SK-N-SH treated with all-trans-retinoic acid at 6 μM for 48 hours (cell line): ENCODE results near the gene MEIS3.

Experiments
- ATAC-seq: fragments of 200-7000 bp; cut with Tn5 transposase; 3 replicates; pipeline ENCODE4 v1.9.1; 2020; ENCODE audit warnings: mild to moderate bottlenecking, moderate library complexity
- ARNTL ChIP-seq: fragments of 450-650 bp; formaldehyde crosslinking; IDR thresholded peaks from 2 replicates; pipeline ENCODE4 v1.5.0; 2020; ENCODE audit warnings: low read depth, mild to moderate bottlenecking, moderate library complexity, borderline replicate concordance
- BACH2 ChIP-seq: fragments of 250-450 bp; sonication (Bioruptor Pico); IDR thresholded peaks from 2 replicates; pipeline ENCODE4 v1.9.0; 2021; ENCODE audit warnings: mild to moderate bottlenecking, borderline replicate concordance
- CSDC2 ChIP-seq: fragments of 250-450 bp; sonication (Bioruptor Pico); IDR thresholded peaks from 2 replicates; pipeline ENCODE4 v1.5.0; 2020; ENCODE audit warnings: mild to moderate bottlenecking, moderate library complexity
- ESRRG ChIP-seq: fragments of 250-450 bp; sonication (Bioruptor Pico); IDR thresholded peaks from 2 replicates; pipeline ENCODE4 v1.6.1; 2021; ENCODE audit warnings: mild to moderate bottlenecking
- GLIS3 ChIP-seq: fragments of 250-450 bp; sonication (Bioruptor Pico); IDR thresholded peaks from 2 replicates; pipeline ENCODE4 v1.5.0; 2020; ENCODE audit warnings: mild to moderate bottlenecking, moderate library complexity
- ISL1 ChIP-seq: fragments of 250-450 bp; sonication (Bioruptor Pico); IDR thresholded peaks from 2 replicates; pipeline ENCODE4 v2.1.2; 2022; ENCODE audit warnings: mild to moderate bottlenecking, moderate library complexity
- PPARA ChIP-seq: fragments of 250-450 bp; sonication (Bioruptor Pico); IDR thresholded peaks from 2 replicates; pipeline ENCODE4 v1.5.0; 2020; ENCODE audit warnings: mild to moderate bottlenecking, borderline replicate concordance
- RARB ChIP-seq: fragments of 250-450 bp; sonication (Bioruptor Pico); IDR thresholded peaks from 2 replicates; pipeline ENCODE4 v1.8.0; 2021; ENCODE audit warnings: mild to moderate bottlenecking, moderate library complexity
- SNAI2 ChIP-seq: fragments of 250-450 bp; sonication (Bioruptor Pico); IDR thresholded peaks from 2 replicates; pipeline ENCODE4 v1.5.0; 2020; ENCODE audit warnings: mild to moderate bottlenecking, moderate library complexity
- TCF4 ChIP-seq: fragments of 250-450 bp; sonication (Bioruptor Pico); IDR thresholded peaks from 2 replicates; pipeline ENCODE4 v1.8.0; 2021; ENCODE audit warnings: mild to moderate bottlenecking, moderate library complexity, borderline replicate concordance
- TOX ChIP-seq: fragments of 250-450 bp; sonication (Bioruptor Pico); IDR thresholded peaks from 2 replicates; pipeline ENCODE4 v1.8.0; 2021; ENCODE audit warnings: mild to moderate bottlenecking, moderate library complexity, borderline replicate concordance
- ZC3H10 ChIP-seq: fragments of 250-450 bp; sonication (Bioruptor Pico); IDR thresholded peaks from 2 replicates; pipeline ENCODE4 v1.5.1; 2021; ENCODE audit warnings: mild to moderate bottlenecking, moderate library complexity
- ZFP3 ChIP-seq: fragments of 250-450 bp; sonication (Bioruptor Pico); IDR thresholded peaks from 2 replicates; pipeline ENCODE4 v1.5.0; 2020; ENCODE audit warnings: mild to moderate bottlenecking, moderate library complexity
- ZFP30 ChIP-seq: fragments of 450-650 bp; formaldehyde crosslinking; IDR thresholded peaks from 2 replicates; pipeline ENCODE4 v1.5.0; 2022; ENCODE audit warnings: mild to moderate bottlenecking, moderate library complexity
- ZNF565 ChIP-seq: fragments of 450-650 bp; formaldehyde crosslinking; conservative IDR thresholded peaks from 2 replicates; pipeline ENCODE4 v1.5.0; 2020; ENCODE audit warnings: low read depth, mild to moderate bottlenecking, moderate library complexity
- ZNF70 ChIP-seq: fragments of 450-650 bp; formaldehyde crosslinking; IDR thresholded peaks from 2 replicates; pipeline ENCODE4 v1.5.0; 2020; ENCODE audit warnings: mild to moderate bottlenecking, moderate library complexity
- ZNF8 ChIP-seq: fragments of 450-650 bp; formaldehyde crosslinking; IDR thresholded peaks from 2 replicates; pipeline ENCODE4 v1.5.0; 2020; ENCODE audit warnings: mild to moderate bottlenecking, moderate library complexity
- TF ChIP-seq, protein P1 (sequence below): fragments of 250-450 bp; sonication (Bioruptor Pico); IDR thresholded peaks from 2 replicates; pipeline ENCODE4 v1.5.1; 2020; ENCODE audit warnings: low read depth, mild to moderate bottlenecking, moderate library complexity
- TF ChIP-seq, protein P2 (sequence below): fragments of 250-450 bp; sonication (Bioruptor Pico); IDR thresholded peaks from 2 replicates; pipeline ENCODE4 v1.5.1; 2021; ENCODE audit warnings: mild to moderate bottlenecking, moderate library complexity
- TF ChIP-seq, protein P3 (sequence below): fragments of 250-450 bp; sonication (Bioruptor Pico); IDR thresholded peaks from 2 replicates; pipeline ENCODE4 v1.8.0; 2021; ENCODE audit warnings: low read depth, mild to moderate bottlenecking, moderate library complexity, borderline replicate concordance

The MEIS3 gene

DNA sequence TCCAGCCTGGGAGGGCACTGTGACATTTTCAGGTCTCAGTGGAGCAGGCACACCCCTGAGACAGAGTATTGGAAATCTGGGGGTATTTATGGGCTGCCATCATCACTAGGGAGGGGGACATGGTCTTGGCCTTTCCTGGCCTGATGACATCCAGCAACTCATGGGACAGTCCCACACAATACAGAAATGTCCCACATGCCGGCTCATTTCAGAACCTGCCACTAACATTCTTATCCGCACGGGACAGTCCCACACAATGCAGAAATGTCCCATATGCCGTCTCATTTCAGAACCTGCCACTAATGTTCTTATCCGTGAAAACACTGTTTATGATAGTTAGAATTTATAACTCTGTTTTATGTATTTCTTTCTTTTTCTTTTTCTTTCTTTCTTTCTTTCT lies 42.5 kb upstream of the MEIS3 start:
- TF ChIP-seq, protein P1, sequence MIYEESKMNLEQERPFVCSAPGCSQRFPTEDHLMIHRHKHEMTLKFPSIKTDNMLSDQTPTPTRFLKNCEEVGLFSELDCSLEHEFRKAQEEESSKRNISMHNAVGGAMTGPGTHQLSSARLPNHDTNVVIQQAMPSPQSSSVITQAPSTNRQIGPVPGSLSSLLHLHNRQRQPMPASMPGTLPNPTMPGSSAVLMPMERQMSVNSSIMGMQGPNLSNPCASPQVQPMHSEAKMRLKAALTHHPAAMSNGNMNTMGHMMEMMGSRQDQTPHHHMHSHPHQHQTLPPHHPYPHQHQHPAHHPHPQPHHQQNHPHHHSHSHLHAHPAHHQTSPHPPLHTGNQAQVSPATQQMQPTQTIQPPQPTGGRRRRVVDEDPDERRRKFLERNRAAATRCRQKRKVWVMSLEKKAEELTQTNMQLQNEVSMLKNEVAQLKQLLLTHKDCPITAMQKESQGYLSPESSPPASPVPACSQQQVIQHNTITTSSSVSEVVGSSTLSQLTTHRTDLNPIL (CRISPR knock-in tag) = no peak
- TF ChIP-seq, all 23 proteins: peak for 0
- ATAC-seq = no peak

DNA sequence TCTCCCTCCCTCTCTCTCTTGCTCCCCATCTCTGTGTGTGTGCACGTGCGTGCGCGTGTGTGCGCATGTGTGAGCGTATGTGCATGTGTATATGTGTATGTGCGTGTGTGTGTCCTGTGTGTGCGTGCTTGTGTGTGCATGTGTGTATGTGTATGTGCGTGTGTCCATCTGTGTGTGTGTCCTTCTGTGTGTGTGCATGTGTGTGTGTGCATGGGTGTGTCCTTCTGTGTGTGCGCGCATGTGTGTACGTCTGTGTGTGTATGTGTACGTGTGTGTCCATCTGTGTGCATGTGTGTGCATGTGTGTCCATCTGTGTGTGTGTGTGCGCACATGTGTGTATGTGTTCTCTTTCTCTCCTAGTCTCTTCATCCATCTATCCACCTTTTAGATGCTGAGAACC lies 40.1 kb upstream of the MEIS3 start:
- no peak for ATAC-seq
- no peak for TF ChIP-seq ARNTL (CRISPR knock-in tag)
- TF ChIP-seq ZFP30 (CRISPR knock-in tag) = no peak
- TF ChIP-seq ESRRG (CRISPR knock-in tag) = no peak
- TF ChIP-seq ZNF8 (CRISPR knock-in tag) = no peak
- no peak for TF ChIP-seq TOX
- TF ChIP-seq, protein P2, sequence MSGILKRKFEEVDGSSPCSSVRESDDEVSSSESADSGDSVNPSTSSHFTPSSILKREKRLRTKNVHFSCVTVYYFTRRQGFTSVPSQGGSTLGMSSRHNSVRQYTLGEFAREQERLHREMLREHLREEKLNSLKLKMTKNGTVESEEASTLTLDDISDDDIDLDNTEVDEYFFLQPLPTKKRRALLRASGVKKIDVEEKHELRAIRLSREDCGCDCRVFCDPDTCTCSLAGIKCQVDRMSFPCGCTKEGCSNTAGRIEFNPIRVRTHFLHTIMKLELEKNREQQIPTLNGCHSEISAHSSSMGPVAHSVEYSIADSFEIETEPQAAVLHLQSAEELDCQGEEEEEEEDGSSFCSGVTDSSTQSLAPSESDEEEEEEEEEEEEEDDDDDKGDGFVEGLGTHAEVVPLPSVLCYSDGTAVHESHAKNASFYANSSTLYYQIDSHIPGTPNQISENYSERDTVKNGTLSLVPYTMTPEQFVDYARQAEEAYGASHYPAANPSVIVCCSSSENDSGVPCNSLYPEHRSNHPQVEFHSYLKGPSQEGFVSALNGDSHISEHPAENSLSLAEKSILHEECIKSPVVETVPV (CRISPR knock-in tag) = no peak
- TF ChIP-seq PPARA = no peak
- TF ChIP-seq ZFP3 (CRISPR knock-in tag) = no peak
- TF ChIP-seq, protein P3, sequence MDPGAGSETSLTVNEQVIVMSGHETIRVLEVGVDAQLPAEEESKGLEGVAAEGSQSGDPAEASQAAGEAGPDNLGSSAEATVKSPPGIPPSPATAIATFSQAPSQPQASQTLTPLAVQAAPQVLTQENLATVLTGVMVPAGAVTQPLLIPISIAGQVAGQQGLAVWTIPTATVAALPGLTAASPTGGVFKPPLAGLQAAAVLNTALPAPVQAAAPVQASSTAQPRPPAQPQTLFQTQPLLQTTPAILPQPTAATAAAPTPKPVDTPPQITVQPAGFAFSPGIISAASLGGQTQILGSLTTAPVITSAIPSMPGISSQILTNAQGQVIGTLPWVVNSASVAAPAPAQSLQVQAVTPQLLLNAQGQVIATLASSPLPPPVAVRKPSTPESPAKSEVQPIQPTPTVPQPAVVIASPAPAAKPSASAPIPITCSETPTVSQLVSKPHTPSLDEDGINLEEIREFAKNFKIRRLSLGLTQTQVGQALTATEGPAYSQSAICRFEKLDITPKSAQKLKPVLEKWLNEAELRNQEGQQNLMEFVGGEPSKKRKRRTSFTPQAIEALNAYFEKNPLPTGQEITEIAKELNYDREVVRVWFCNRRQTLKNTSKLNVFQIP (CRISPR knock-in tag) = no peak
- no peak for TF ChIP-seq ZC3H10
- TF ChIP-seq SNAI2 = no peak
- no peak for TF ChIP-seq ZNF565
- no peak for TF ChIP-seq RARB (CRISPR knock-in tag)
- TF ChIP-seq BACH2 = no peak
- no peak for TF ChIP-seq TCF4 (CRISPR knock-in tag)
- no peak for TF ChIP-seq ISL1 (CRISPR knock-in tag)

DNA sequence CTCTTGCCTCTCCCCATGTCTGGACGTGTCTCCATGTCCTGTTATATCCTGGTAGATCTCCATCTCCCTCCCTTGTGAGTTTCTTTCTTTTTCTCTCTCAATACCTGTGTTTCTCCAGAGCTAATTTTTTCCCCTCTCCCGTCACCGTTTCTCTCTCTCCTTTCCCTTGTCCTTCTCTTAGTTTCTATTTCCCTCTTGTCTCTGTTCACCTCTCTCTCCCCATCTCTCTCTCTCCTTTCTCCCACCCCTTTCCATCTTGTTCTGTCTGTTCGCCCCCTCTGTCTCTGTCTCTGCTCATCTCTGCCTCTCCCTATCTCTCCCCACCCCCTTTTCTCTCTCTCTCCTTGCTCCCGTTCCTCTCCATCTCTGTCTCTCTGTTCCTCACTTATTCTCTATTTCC lies 39.3 kb upstream of the MEIS3 start:
- no peak for TF ChIP-seq PPARA
- no peak for TF ChIP-seq GLIS3 (CRISPR knock-in tag)
- no peak for TF ChIP-seq ZNF8 (CRISPR knock-in tag)
- ATAC-seq = no peak

DNA sequence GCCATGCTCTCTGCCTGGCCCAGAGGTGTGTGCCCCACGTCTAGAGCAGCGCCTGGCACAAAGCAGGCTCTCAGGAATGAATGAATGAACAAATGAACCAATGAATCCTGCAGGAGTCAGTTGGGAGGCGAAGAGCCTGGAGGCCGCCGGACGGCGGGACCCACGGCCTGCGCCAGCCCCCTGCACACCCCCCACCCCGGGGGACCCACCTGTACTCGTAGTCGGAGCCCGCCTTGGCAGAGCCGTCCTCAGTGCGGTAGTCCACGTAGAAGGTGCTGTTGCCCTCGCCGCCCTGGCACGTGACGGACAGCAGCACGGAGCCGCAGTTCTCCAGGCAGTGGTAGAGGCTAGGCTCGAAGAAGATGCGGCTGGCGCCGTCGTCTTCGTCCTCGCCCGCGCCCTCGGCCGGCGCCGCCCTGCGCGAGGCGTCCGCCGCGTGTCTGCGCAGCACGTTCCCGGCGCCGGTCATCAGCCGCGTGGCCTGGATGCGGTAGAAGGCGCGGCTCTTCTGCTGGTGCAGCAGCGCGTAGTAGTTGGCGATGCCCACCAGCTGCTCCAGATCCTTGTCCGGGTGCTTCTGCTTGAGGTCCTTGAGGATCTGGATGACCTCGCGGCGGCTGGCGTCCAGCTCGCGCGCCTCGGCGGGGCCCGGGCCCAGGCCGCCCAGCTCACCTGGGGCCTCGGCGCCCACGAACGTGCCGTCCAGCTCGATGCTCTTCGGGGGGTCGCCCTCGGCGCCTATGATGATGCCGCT lies 37.6 kb upstream of the MEIS3 start:
- TF ChIP-seq ZNF70 = no peak
- no peak for TF ChIP-seq ZFP3 (CRISPR knock-in tag)
- no peak for ATAC-seq

DNA sequence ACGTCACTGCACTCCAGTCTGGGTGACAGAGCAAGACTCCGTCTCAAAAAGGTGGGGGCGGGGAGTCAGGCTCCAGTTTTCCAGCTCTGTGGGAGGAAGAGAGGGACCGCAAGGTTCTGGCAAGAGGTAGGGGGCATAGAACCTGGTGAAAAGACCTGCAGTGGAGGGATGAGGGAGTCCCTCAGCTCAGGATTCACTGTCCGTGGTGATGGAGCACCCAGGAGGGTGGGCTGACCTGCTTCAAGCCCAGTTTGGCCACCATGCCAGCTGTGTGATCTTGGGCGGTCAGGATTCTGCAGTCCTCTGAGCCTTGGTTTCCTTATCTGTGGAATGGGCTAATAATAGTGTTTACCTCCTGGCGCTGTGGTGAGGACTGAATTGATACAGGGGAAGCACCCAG lies 31.2 kb upstream of the MEIS3 start:
- TF ChIP-seq ESRRG (CRISPR knock-in tag) = no peak
- no peak for TF ChIP-seq ISL1 (CRISPR knock-in tag)
- TF ChIP-seq, protein P2 (CRISPR knock-in tag) = no peak
- no peak for TF ChIP-seq BACH2
- no peak for TF ChIP-seq CSDC2
- no peak for TF ChIP-seq ZFP3 (CRISPR knock-in tag)
- no peak for TF ChIP-seq ZNF8 (CRISPR knock-in tag)
- no peak for TF ChIP-seq TOX
- no peak for TF ChIP-seq SNAI2
- no peak for TF ChIP-seq RARB (CRISPR knock-in tag)
- no peak for TF ChIP-seq ZFP30 (CRISPR knock-in tag)
- no peak for TF ChIP-seq ZNF565
- TF ChIP-seq, protein P3 (CRISPR knock-in tag) = no peak
- no peak for TF ChIP-seq GLIS3 (CRISPR knock-in tag)
- TF ChIP-seq, all 23 proteins: peak for 0

More for the DNA sequence above, 31.2 kb upstream of the MEIS3 start:
- no peak for ATAC-seq
